GM18505 (cell line): ENCODE data around the gene FAM83B.

Source experiments
- ATAC-seq: cut with Tn5 transposase; IDR thresholded peaks from one replicate; pipeline ENCODE4 v1.9.1; 2021; ENCODE audit not compliant: unreplicated experiment
- POLR2A ChIP-seq: IDR thresholded peaks from 4 replicates; pipeline ENCODE4 v1.6.1; 2011; ENCODE audit warnings: borderline replicate concordance; ENCODE audit not compliant: insufficient read depth, insufficient read length; ENCODE audit errors: extremely low read depth

Gene FAM83B

GRCh38 chr6:54987633-54988290, 141.2 kb downstream of the FAM83B start:
- no peak for TF ChIP-seq POLR2A
- no peak for ATAC-seq

GRCh38 chr6:54988576-54988975, 142.0 kb downstream of the FAM83B start:
- ATAC-seq = no peak
- no peak for TF ChIP-seq POLR2A

GRCh38 chr6:54990001-54990400, 143.4 kb downstream of the FAM83B start:
- no peak for TF ChIP-seq POLR2A
- no peak for ATAC-seq
